ENCODE results near the gene NEK6.
A peak's percentile ranks its signal among the peaks of the same experiment; 100 is the strongest.

NEK6 gene

DNA sequence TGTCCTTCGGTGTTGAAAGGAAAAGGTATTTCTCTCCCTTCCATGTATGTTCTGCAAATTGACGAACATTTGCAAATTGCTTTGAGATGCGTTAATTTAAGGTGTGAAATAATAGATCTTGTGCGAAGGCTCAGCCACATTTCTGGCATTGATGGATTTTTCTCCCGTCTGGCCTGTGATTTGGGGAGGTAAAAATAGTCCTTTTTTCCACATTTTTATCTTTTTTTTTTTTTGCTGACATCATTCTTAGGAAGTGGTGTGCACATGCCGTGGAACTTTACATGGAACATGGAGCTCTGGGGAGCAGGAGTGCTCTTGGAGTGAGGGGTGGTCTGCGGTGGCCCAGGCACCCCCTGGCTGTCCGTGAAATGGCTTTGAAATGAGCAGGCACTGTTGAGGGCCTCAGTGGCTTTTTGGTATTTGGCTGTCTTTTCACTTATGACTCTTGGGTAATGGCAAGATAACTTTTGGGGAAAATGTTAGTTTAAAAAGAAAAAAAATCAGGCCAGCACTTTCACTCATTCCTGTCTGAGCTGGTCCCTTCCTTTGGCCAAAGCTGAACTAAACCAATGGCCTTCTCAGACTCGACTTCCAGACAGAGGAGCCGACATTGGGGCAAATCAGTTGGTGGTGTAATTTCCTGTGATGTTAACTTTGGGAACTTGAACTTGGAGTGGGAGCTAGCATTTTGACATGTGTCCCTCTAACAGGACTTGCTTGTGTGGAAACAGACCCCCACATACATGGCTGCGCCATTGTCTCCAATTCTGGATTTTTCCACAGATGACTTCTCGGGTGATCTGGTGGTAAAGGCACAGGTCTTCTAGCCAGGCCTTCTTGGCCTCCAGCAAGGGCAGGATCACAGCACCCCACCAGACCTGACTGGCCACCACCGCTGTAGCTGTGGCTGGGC is 4.2 kb downstream of the NEK6 start:
- no peak for DNase-seq (ENCODE audit: low spot score)

GRCh38 chr9:124262649-124262972 is 4.9 kb downstream of the NEK6 start:
- no peak for DNase-seq (ENCODE audit: low spot score)

GRCh38 chr9:124263213-124263612 is 5.5 kb downstream of the NEK6 start:
- DNase-seq (ENCODE audit: low spot score) = no peak

DNA sequence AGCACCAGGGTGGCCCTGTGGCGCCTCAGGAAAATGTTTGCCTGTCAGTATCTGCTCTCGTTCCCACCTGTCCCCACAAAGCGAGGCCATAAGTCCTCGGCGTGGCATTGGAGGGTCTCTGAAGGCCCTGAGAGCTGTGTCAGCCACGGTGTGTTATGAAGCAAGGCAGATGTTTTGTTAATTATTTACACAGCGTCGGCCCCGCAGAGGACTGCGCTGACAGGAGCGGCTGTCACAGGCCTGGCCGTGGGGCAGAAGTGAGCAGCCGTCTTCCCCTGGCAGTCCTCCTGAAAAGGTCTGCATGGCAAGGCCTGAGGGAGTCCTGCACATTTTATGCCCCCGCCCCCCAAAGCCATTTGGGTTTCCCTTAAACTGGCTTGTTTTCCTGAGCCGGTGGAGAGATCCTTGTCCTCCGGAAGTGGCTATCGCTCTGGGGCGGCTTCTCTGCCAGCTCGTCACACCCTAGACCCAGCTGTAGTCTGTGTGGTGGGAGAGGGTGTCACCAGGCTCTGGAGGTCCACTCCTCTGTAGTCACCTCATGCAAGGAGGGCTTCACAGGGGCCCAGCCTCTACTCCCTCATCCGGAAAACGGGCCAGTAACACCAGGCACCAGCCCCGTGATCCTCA is 6.2 kb downstream of the NEK6 start:
- no peak for DNase-seq (ENCODE audit: low spot score)

GRCh38 chr9:124264823-124265233 is 7.1 kb downstream of the NEK6 start:
- DNase-seq (ENCODE audit: low spot score) = peak; percentile 78

- DNase-seq (ENCODE audit: low spot score) = no peak
Measured at GRCh38 chr9:124265551-124265950, 7.8 kb downstream of the NEK6 start.

GRCh38 chr9:124266139-124266825 is 8.5 kb downstream of the NEK6 start:
- DNase-seq (ENCODE audit: low spot score) = no peak

- DNase-seq (ENCODE audit: low spot score) = no peak
Measured at GRCh38 chr9:124266826-124267201, 9.1 kb downstream of the NEK6 start.

- DNase-seq (ENCODE audit: low spot score) = peak; percentile 58
Measured at GRCh38 chr9:124267271-124267807, 9.6 kb downstream of the NEK6 start.

GRCh38 chr9:124268248-124268647 is 10.5 kb downstream of the NEK6 start:
- no peak for DNase-seq (ENCODE audit: low spot score)

DNA sequence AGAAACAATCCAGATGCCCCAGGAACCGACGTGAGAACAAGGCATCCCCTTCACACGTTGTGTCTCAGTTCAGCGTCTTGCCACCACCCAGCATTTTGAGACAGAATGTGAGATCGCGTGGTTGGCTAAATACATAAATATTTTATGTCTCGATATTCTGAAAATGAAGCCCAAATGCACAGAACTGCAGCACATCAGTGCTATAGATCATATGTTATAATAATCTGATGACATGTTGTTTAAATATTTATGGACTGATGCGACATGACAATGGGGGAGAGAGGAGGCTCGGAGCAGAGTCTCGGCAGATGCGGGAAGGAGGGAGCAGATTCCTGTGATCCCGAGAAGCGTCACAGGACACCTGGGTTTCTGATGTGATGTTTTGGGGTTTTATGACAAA is 10.9 kb downstream of the NEK6 start:
- no peak for DNase-seq (ENCODE audit: low spot score)

- DNase-seq (ENCODE audit: low spot score) = no peak
Measured at GRCh38 chr9:124269556-124269955, 11.8 kb downstream of the NEK6 start.

GRCh38 chr9:124270504-124271335 is 13.0 kb downstream of the NEK6 start:
- DNase-seq (ENCODE audit: low spot score) = no peak

GRCh38 chr9:124271660-124272059 is 13.9 kb downstream of the NEK6 start:
- DNase-seq (ENCODE audit: low spot score) = no peak

GRCh38 chr9:124272118-124272517 is 14.4 kb downstream of the NEK6 start:
- DNase-seq (ENCODE audit: low spot score) = no peak

DNA sequence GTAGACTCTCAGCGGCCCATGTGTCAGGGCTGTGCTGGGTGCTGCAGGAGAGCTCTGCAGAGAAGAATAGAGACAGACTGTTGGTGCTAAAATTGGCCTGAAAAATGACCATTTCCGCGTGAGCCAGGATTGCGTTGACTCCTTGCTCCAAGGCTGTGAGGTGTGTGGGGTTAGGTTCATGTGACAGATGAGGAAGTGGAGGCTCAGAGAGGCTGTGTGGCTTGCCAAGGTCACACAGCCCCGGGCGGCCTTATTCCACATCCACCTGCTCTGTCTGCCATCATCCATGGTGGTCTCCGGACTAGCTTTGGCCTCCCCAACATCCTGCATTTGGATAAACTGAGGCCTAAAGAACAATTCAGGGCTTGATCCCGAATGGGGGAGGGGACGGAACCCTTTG is 15.2 kb downstream of the NEK6 start:
- DNase-seq (ENCODE audit: low spot score) = no peak

GRCh38 chr9:124273427-124274160 is 15.8 kb downstream of the NEK6 start:
- no peak for DNase-seq (ENCODE audit: low spot score)

- no peak for DNase-seq (ENCODE audit: low spot score)
Measured at GRCh38 chr9:124274226-124274625, 16.5 kb downstream of the NEK6 start.

DNA sequence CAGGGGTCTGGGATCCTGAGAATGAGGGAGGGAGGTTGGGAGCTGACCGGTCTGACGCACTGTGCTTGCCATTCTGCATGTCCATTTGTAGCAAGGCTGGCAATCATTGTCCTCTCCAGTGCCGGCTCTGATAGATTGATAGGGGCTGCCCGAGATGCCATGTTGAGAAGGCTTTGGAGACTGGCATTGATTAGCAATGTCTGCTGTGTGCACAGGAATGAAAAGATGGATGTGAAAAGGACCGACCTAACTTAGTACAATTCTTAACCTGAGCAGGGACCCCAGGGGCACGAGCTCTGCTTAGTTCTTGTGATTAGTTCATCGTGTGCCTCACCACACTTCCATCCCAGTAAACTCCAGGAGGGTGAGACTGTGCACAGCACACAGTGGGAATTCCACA is 17.0 kb downstream of the NEK6 start:
- no peak for DNase-seq (ENCODE audit: low spot score)

- DNase-seq (ENCODE audit: low spot score) = no peak
Measured at GRCh38 chr9:124277420-124277819, 19.7 kb downstream of the NEK6 start.

GRCh38 chr9:124278054-124278540 is 20.3 kb downstream of the NEK6 start:
- DNase-seq (ENCODE audit: low spot score) = no peak
